ENCODE measurements around the gene ATP10D. TPM values are rescaled to one million over a fixed set of nuclear protein-coding genes. Genes with fewer than 3 reads are reported as not detected.

ATP10D gene
- polyA plus RNA-seq, 1 donor from 2014 or later, result 16.2 TPM

DNA sequence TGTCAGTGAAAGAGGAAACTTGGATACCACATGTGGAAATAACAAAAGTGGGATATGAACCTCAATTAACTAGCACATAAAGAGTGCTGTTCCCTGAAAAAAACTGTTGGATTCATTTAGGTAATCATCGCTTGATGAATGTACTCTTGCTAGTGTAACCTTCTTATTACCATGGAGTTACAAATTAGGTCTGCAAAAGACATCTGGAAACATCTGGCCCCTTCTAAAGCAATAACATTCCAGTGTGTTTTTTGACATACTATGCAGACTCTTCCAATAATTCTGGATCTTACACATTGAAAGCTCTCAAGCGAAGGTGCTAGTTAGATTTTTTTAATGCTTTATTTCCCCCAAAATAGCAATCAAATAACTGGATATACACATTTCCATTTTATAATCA is 134.6 kb downstream of the ATP10D start:
- Mint-ChIP-seq H3K4me3 (no peak overlapping the region), H3K36me3 (no peaks in the 10 kb centered on the region), H3K9me3 (peaks cover 0 to 3% (median 2%) of the 10 kb centered on the region in 3 donors), H3K27ac (no peak overlapping the region), H3K4me1 (no peaks in the 10 kb centered on the region), H3K27me3 (no peaks in the 10 kb centered on the region)

DNA sequence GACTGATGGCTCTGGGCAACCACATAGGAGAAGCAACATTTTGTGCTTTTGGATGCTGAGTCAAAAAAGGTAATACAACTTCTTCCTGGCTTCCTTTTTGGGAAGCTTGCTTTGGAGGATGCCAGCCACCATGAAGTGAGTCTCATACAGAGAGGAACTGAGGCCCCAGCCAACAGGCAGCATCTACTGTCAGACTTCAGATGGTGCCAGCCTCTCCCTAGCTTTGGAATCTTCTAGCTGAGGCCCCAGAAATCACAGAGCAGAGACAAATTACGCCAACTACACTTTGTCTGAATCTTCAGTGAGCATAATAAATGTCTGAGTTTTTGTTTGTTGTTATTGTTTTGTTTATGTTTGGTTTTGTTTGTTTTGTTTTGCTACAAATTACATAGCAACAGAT is 136.1 kb downstream of the ATP10D start:
- Mint-ChIP-seq H3K27me3 (no peaks in the 10 kb centered on the region), H3K9me3 (peaks cover 0 to 3% (median 2%) of the 10 kb centered on the region in 3 donors), H3K36me3 (no peaks in the 10 kb centered on the region), H3K4me1 (no peaks in the 10 kb centered on the region), H3K4me3 (no peak overlapping the region), H3K27ac (no peak overlapping the region)

- Mint-ChIP-seq H3K4me3 (no peak overlapping the region), H3K9me3 (peaks cover 0 to 3% (median 0%) of the 10 kb centered on the region in 3 donors), H3K27ac (no peak overlapping the region), H3K27me3 (no peaks in the 10 kb centered on the region), H3K4me1 (no peaks in the 10 kb centered on the region), H3K36me3 (no peaks in the 10 kb centered on the region)
These were observed 139.0 kb downstream of the ATP10D start for GRCh38 chr4:47624031-47624441.

GRCh38 chr4:47631161-47631560 is 146.1 kb downstream of the ATP10D start:
- Mint-ChIP-seq H3K27me3 (peaks cover 3% of the 10 kb centered on the region), H3K36me3 (no peaks in the 10 kb centered on the region), H3K4me1 (no peaks in the 10 kb centered on the region), H3K27ac (no peak overlapping the region), H3K4me3 (no peak overlapping the region), H3K9me3 (peaks cover 0 to 5% (median 0%) of the 10 kb centered on the region in 3 donors)

DNA sequence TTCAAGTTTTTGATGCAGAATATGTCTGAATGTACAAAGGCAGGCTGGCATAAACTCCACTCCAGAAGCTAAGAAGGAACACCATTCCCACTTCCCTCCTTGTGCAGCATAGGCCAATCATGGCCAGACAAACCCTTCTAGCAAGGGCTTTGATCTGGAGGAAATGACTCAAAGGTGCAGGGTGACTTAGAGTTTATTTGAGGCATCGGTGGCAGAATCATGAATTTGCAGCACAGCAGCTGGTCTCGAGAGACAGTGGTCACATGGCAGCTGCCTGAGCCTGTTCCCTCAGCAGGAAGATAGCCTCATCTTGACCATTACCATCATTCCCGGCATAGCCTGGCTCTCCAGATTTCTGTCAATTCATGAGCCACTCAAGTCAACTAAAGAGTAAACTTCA is 154.5 kb downstream of the ATP10D start:
- Mint-ChIP-seq H3K9me3 (peaks cover 3 to 21% (median 8%) of the 10 kb centered on the region in 3 donors), H3K27me3 (peaks cover 11% of the 10 kb centered on the region), H3K4me3 (no peak overlapping the region), H3K27ac (no peak overlapping the region), H3K4me1 (peaks cover 0 to 2% (median 0%) of the 10 kb centered on the region in 3 donors), H3K36me3 (peaks cover 8% of the 10 kb centered on the region)

DNA sequence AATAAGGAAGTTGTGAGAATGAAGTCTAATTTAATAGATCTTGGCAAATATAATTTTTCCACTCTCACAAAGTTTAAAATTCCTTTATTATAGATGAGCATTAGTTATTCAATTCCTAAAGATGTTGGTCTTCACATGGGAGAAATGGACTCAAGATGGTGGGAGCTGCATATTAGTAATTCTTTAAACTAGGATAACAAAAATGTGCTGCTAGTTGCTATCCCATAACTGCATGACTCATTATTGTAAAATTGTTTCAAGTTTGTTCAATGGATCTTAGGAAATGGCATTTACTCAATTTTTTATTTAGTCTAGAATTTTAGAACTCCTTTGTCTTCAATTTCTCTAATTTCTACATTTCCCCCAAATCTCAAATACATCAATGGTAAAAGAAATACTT is 155.8 kb downstream of the ATP10D start:
- peaks cover 0 to 2% (median 0%) of the 10 kb centered on the region in 3 donors for H3K4me1 Mint-ChIP-seq
- no peak overlapping the region for H3K27ac Mint-ChIP-seq
- peaks cover 8% of the 10 kb centered on the region for H3K27me3 Mint-ChIP-seq
- H3K9me3 Mint-ChIP-seq, result peaks cover 3 to 18% (median 8%) of the 10 kb centered on the region in 3 donors
- H3K36me3 Mint-ChIP-seq, result peaks cover 8% of the 10 kb centered on the region
- H3K4me3 Mint-ChIP-seq, result no peak overlapping the region

DNA sequence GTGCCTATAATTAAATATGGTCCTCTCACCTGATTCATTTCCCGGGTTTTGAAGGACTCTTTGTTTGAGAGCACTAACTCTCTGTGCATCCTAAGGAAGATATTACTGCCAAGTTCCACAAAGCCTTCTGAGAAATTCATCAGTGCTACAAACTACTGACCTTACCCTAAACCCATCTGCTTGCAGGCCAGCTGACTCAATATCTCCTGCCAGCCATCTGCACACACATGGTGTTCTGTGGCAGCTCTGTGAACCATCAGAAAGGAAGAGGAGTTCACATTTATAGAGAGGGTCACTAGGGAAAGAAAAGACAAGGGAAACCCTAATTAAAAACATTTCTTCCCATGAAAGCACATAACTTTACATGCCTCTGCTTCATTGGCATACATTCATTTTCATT is 156.7 kb downstream of the ATP10D start:
- peaks cover 8% of the 10 kb centered on the region for H3K27me3 Mint-ChIP-seq
- no peak overlapping the region for H3K27ac Mint-ChIP-seq
- H3K36me3 Mint-ChIP-seq, result peaks cover 8% of the 10 kb centered on the region
- peaks cover 1 to 10% (median 5%) of the 10 kb centered on the region in 3 donors for H3K9me3 Mint-ChIP-seq
- H3K4me1 Mint-ChIP-seq, result peaks cover 0 to 2% (median 0%) of the 10 kb centered on the region in 3 donors
- no peak overlapping the region for H3K4me3 Mint-ChIP-seq

- peaks cover 8% of the 10 kb centered on the region for H3K27me3 Mint-ChIP-seq
- peaks cover 0 to 7% (median 0%) of the 10 kb centered on the region in 3 donors for H3K9me3 Mint-ChIP-seq
These were observed 157.2 kb downstream of the ATP10D start for GRCh38 chr4:47642191-47642830.

More at GRCh38 chr4:47642191-47642830, 157.2 kb downstream of the ATP10D start:
- Mint-ChIP-seq H3K4me1 (peaks cover 0 to 2% (median 0%) of the 10 kb centered on the region in 3 donors), H3K4me3 (no peak overlapping the region), H3K27ac (no peak overlapping the region), H3K36me3 (peaks cover 8% of the 10 kb centered on the region)

Other genes starting within 250 kb of the ATP10D start
- 44.6 TPM for gene COMMD8, start 21.6 kb upstream of the ATP10D start, polyA plus RNA-seq